IPS-18a (cell line): ENCODE results near the gene SGCE.

Experiments used
- H3K27ac ChIP-seq: one replicate; pipeline ENCODE4 v1.5.1; 2013; ENCODE audit warnings: low read length
- H3K27me3 ChIP-seq: one replicate; pipeline ENCODE4 v1.6.1; 2013; ENCODE audit warnings: mild to moderate bottlenecking, low read length; ENCODE audit not compliant: control insufficient read depth, insufficient read depth
- H3K36me3 ChIP-seq: one replicate; pipeline ENCODE4 v1.6.1; 2013; ENCODE audit warnings: low read depth, low read length; ENCODE audit not compliant: control insufficient read depth
- H3K4me1 ChIP-seq: one replicate; pipeline ENCODE4 v1.6.1; 2013; ENCODE audit warnings: low read depth, low read length; ENCODE audit not compliant: control insufficient read depth
- H3K4me3 ChIP-seq: one replicate; pipeline ENCODE4 v1.5.1; 2013; ENCODE audit warnings: low read length
- H3K9ac ChIP-seq: one replicate; pipeline ENCODE4 v1.6.1; 2013; ENCODE audit warnings: mild to moderate bottlenecking, low read length, moderate library complexity
- H3K9me3 ChIP-seq: one replicate; pipeline ENCODE4 v1.6.1; 2013; ENCODE audit warnings: low read depth, low read length; ENCODE audit not compliant: control insufficient read depth

SGCE gene

DNA sequence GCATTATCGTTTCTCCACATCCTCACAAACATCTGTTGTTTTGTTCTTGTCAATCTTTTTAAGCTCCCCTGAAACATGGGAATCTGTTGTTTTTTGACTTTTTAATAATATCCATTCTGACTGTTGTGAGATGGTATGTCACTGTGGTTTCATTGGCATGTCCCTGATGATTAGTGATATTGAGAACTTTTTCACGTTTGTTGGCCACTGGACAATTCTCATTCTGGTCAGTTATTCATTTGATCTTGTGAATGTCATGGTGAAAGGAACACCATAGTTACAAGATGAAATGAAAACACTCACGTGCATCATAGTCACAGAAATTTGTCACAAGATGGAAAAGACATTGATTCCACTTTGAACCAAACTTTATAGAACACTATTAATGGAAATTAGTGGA is 20.5 kb upstream of the SGCE start:
- H3K36me3 ChIP-seq, result no peaks in the 10 kb centered on the region
- no peaks in the 10 kb centered on the region for H3K4me1 ChIP-seq
- H3K27me3 ChIP-seq, result no peaks in the 10 kb centered on the region
- no peaks in the 10 kb centered on the region for H3K9me3 ChIP-seq
- no peak overlapping the region for H3K4me3 ChIP-seq
- H3K27ac ChIP-seq, result no peak overlapping the region
- H3K9ac ChIP-seq, result no peak overlapping the region

DNA sequence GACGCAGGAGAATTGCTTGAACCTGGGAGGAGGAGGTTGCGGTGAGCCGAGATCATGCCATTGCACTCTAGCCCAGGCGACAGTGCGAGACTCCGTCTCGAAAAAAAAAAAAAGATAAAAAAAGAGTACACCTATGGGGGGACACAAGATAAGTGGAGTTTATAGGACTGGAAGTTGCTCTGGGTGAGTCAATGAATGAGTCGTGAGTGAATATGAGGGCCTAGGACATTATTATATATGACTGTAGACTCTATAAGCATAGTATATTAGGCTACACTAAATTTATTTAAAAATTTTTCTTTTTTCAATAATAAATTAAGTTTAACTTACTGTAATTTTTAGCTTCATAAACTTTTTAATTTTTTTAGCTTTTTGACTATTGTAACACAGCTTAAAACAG is 19.4 kb upstream of the SGCE start:
- H3K9ac ChIP-seq, result no peak overlapping the region
- no peaks in the 10 kb centered on the region for H3K36me3 ChIP-seq
- no peak overlapping the region for H3K4me3 ChIP-seq
- no peak overlapping the region for H3K27ac ChIP-seq
- H3K4me1 ChIP-seq, result no peaks in the 10 kb centered on the region
- no peaks in the 10 kb centered on the region for H3K9me3 ChIP-seq
- H3K27me3 ChIP-seq, result no peaks in the 10 kb centered on the region

- no peaks in the 10 kb centered on the region for H3K36me3 ChIP-seq
- H3K4me3 ChIP-seq, result no peak overlapping the region
- no peaks in the 10 kb centered on the region for H3K27me3 ChIP-seq
- H3K9me3 ChIP-seq, result no peaks in the 10 kb centered on the region
- no peaks in the 10 kb centered on the region for H3K4me1 ChIP-seq
- no peak overlapping the region for H3K9ac ChIP-seq
- H3K27ac ChIP-seq, result no peak overlapping the region
These were observed 15.7 kb upstream of the SGCE start for GRCh38 chr7:94671444-94672235.

DNA sequence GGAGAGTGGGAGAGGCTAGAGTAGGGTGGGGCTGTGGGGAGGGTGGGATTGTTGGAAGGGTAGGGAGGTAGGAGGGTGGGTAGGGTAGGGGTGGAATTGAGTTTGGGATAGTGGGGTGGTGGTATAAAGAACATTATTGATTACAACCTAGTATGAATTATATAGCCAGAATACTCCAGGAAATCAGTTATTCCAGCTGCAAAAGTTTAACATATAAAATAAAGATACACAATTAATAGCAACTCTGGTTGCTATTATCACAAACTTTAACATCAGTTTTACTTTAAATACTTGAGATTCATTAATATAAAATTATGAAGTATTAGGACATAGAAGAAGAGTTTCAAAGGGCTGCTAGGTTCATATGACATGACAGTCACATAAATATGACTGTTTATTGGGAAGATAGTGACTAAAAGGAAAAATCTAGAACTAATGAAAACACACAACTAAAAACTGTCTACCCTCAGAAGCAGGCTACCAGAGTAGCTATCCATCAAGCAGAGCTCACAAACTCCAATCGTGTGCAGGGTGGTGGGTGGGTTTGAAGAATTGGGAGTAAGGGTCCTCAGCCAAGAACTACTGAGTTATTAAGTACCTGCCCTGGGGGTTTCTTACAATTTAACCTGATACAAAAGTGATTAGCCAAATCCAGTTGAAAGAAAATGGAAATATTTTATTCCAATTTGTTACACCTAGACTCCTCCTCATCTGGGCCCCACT is 14.0 kb upstream of the SGCE start:
- no peaks in the 10 kb centered on the region for H3K36me3 ChIP-seq
- H3K4me1 ChIP-seq, result no peaks in the 10 kb centered on the region
- H3K27ac ChIP-seq, result no peak overlapping the region
- no peak overlapping the region for H3K4me3 ChIP-seq
- no peaks in the 10 kb centered on the region for H3K27me3 ChIP-seq
- no peaks in the 10 kb centered on the region for H3K9me3 ChIP-seq
- H3K9ac ChIP-seq, result no peak overlapping the region

GRCh38 chr7:94666879-94667587 is 11.1 kb upstream of the SGCE start:
- Histone ChIP-seq H3K4me3 (no peak overlapping the region), H3K9me3 (no peaks in the 10 kb centered on the region), H3K36me3 (no peaks in the 10 kb centered on the region), H3K9ac (no peak overlapping the region), H3K4me1 (no peaks in the 10 kb centered on the region), H3K27ac (no peak overlapping the region), H3K27me3 (no peaks in the 10 kb centered on the region)

DNA sequence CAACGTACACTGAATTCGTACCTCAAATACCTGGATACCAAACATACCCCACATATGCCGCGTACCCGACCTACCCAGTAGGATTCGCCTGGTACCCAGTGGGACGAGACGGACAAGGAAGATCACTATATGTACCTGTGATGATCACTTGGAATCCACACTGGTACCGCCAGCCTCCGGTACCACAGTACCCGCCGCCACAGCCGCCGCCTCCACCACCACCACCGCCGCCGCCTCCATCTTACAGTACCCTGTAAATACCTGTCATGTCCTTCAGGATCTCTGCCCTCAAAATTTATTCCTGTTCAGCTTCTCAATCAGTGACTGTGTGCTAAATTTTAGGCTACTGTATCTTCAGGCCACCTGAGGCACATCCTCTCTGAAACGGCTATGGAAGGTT is 9.5 kb upstream of the SGCE start:
- Histone ChIP-seq H3K4me1 (no peaks in the 10 kb centered on the region), H3K27me3 (no peaks in the 10 kb centered on the region), H3K27ac (no peak overlapping the region), H3K9ac (no peak overlapping the region), H3K9me3 (no peaks in the 10 kb centered on the region), H3K4me3 (no peak overlapping the region), H3K36me3 (no peaks in the 10 kb centered on the region)

DNA sequence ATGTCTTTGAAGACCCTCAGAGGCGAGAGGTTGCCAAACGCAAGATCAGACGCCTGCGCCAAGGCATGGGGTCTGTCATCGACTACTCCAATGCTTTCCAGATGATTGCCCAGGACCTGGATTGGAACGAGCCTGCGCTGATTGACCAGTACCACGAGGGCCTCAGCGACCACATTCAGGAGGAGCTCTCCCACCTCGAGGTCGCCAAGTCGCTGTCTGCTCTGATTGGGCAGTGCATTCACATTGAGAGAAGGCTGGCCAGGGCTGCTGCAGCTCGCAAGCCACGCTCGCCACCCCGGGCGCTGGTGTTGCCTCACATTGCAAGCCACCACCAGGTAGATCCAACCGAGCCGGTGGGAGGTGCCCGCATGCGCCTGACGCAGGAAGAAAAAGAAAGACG is 8.1 kb upstream of the SGCE start:
- no peaks in the 10 kb centered on the region for H3K36me3 ChIP-seq

DNA sequence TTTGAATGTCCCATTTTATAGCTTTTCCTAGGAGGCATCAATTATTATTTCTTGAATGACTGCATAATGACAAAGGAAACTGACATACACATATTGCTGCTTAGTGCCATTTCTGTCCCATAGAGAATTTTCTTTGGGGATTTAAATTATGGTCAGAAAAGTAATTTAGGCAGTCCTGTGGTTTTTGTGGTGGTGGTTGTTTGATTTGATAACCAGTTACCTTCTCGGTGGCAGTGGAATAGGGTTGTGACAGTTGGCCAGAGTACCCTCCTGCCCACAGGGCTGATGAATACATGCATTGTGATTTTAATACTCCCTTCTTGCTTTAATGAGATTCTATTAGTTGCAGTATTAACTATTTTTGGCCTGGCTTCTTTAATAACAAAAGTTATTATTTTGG is 6.6 kb upstream of the SGCE start:
- H3K36me3 ChIP-seq, result no peaks in the 10 kb centered on the region
- no peak overlapping the region for H3K27ac ChIP-seq

More for the DNA sequence above, 8.1 kb upstream of the SGCE start:
- Histone ChIP-seq H3K9ac (no peak overlapping the region), H3K4me1 (peaks cover 6% of the 10 kb centered on the region), H3K4me3 (no peak overlapping the region), H3K27me3 (no peaks in the 10 kb centered on the region), H3K9me3 (no peaks in the 10 kb centered on the region), H3K27ac (no peak overlapping the region)

DNA sequence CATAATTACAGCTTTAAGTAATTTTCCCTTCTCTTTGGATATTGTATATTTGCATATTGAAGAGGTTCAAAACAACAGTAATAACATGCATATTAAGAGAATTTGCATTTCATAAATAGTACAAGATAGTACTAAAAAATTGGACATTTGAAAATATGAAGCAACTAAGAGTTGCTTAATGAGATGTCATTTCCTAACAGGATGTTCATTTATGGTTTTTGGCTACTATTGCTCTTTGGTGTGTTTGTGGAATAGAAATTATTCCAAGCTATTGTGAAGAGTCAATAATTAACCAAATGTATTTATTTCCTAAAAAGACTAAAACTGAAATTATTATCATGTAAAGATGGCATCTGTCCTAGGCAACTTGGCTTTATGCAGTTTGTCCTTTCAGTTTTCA is 4.1 kb upstream of the SGCE start:
- no peaks in the 10 kb centered on the region for H3K9me3 ChIP-seq
- H3K27me3 ChIP-seq, result peaks cover 10% of the 10 kb centered on the region
- no peak overlapping the region for H3K27ac ChIP-seq
- no peak overlapping the region for H3K4me3 ChIP-seq
- no peak overlapping the region for H3K9ac ChIP-seq
- H3K36me3 ChIP-seq, result no peaks in the 10 kb centered on the region
- H3K4me1 ChIP-seq, result peaks cover 6% of the 10 kb centered on the region

More for the DNA sequence above, 6.6 kb upstream of the SGCE start:
- Histone ChIP-seq H3K9ac (no peak overlapping the region), H3K4me3 (no peak overlapping the region), H3K9me3 (no peaks in the 10 kb centered on the region), H3K4me1 (peaks cover 6% of the 10 kb centered on the region), H3K27me3 (no peaks in the 10 kb centered on the region)

DNA sequence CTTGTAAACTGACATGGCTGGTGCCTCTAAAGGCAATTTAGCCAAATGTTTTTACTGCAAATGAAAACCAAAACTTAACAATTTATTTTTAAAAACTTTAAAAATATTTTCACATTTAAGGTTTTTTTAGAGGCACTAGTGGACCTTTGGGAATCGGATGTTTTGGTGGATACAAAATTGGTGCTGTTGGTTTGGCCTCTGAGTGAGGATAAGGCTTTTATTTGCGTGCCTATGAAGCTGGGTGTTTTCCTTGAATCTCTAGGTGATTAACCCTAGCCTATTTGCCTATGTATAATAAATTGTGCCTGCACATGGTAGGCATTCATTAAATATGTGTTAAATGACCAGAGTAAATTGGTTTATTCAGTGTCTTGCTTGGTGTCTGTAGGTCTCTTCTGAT is 2.9 kb upstream of the SGCE start:
- peaks cover 21% of the 10 kb centered on the region for H3K27me3 ChIP-seq
- no peak overlapping the region for H3K4me3 ChIP-seq
- no peak overlapping the region for H3K27ac ChIP-seq
- H3K36me3 ChIP-seq, result no peaks in the 10 kb centered on the region
- no peak overlapping the region for H3K9ac ChIP-seq
- H3K4me1 ChIP-seq, result peaks cover 13% of the 10 kb centered on the region
- no peaks in the 10 kb centered on the region for H3K9me3 ChIP-seq

- H3K4me3 ChIP-seq, result no peak overlapping the region
These were observed 2.1 kb upstream of the SGCE start for GRCh38 chr7:94657771-94658693.

More at GRCh38 chr7:94657771-94658693, 2.1 kb upstream of the SGCE start:
- H3K9me3 ChIP-seq, result no peaks in the 10 kb centered on the region
- H3K36me3 ChIP-seq, result no peaks in the 10 kb centered on the region
- peaks cover 13% of the 10 kb centered on the region for H3K4me1 ChIP-seq
- peaks cover 22% of the 10 kb centered on the region for H3K27me3 ChIP-seq
- H3K27ac ChIP-seq, result no peak overlapping the region
- no peak overlapping the region for H3K9ac ChIP-seq
